Myocyte (in vitro differentiated cells): Measurements from ENCODE around the gene INPP5D. TPM values are rescaled to one million over a fixed set of nuclear protein-coding genes. Genes with fewer than 3 reads are reported as not detected.
"Not testable (repeated sequence)": the region's sequence is repeated elsewhere in the genome, so short reads cannot be mapped to it uniquely, and the experiment has no call there.

Experiments
- DNase-seq: peaks from one replicate; pipeline ENCODE4 v3.0.0-alpha.2; 2012; ENCODE audit warnings: low read depth
- total RNA-seq: library from RNA; depleted of rRNA; stranded (reverse); fragments of >200 nt; gene quantifications from 2 replicates; pipeline ENCODE4 v1.2.3, GENCODE V29; 2014

Gene INPP5D
- total RNA-seq, 1 donor from 2014 or later: 1.1 TPM

DNA sequence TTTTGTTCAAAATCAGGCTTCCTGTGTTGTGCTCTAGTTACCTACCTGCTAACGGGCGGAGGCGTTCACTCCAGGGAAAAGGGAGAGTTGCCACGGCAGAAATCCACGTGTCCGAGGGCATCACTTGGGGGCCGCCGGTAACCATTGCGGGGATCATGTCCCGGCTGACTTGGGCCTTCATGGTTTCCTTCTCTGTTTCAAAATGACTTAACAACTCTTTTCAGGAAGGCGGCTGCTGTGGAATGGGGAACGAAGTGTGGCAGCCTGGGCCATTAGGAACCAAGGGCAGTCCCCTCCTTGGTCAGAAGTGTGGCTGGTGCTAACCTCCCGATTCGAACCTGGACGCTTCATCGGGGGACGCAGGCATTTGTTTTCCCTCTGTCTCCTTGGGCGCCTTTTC is 56.8 kb downstream of the INPP5D start:
- DNase-seq: no peak

DNA sequence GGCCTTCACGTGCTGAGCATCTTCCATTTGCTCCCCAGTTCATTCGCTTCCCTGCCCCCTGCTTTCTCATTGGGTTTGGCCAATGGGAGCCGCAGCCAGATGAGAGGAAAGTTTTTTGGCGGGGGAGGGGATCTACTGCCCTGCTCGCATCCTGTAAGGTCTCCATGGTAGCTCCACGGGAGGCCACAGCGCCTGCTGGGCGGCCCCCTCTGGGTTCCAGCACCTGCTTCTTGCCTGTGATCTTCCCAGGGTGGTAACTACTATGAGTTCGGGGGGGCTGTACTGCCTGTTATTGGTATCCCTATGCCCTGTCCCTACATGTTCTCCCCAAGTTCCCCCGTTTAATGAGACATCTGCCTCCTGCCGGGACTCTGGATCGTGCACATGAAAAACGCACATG is 57.2 kb downstream of the INPP5D start:
- DNase-seq: no peak

DNA sequence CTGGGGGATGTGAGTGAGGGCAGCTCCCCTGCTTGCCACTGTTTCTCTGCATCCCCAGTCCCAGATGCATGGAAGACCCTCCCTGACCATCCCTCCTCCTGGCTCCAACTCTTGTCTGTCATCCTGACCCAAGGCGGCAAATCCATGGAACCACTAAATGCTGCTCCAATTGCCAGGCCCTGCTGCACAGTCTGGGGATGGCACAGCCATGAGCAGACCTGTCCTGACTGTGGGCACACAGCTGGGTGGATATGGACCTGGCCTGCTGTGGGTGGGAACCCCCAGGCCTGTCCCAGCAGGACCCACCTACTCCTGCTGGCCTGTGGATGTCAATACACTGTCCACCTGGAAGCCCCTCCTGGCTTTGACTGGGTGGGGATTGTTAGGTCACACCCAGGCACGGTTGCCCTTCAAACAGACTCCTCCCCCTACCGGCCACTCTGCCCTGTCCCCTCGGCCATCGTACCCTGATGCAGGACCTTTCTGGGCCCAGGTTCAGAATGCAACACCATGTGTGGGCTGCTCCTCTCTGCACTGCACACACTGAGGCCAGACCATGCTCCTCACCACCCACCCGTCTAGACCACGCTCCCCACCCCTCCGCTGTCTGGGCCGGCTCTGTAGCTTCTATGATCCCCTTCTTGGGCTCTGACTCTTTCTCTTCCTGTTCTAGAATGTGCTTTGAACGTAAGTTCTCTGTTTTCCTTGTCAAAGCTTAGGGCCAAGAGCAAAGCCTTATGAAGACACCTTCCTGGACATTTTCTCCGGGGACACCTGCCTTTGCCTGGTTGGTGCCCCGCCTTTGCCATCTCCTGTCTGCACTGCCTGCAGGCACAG is 57.9 kb downstream of the INPP5D start:
- no peak for DNase-seq

DNA sequence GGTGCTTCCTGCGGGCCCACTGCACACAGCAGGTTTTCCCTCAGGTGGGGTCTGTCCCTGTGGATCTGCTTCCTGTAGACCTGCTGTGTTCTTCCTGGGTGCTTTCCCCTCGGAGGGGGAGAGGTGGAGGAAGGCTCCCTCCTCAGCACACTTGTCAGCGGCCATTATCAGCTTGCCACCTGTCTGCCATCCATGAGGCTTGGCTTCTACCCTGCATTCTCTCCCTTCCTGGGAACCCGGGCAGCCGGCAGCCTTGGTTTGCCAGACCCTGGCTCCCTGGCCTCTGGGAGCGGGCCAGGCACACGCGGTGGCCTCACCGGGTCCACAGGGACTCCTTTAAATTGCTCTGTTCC is 58.5 kb downstream of the INPP5D start:
- DNase-seq: peak; percentile 51

DNA sequence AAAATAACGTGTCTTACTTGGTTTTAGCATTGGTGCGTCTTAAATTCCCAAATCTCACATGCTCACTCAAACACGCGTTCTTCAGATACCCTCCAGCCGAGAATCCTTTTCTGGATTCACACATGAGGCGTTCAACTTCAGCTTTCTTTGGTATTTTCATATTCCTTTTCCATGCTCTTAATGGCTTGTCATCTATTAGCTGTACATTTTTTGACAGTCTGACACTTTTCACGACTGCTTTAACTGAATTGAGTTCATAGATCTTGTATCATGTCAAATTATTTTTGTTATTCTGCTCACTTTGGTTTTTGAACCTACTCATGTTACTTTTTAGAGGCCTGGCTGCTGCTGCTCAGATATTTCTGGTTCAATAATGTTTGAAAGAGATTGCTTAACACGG is 59.0 kb downstream of the INPP5D start:
- DNase-seq: no peak

DNA sequence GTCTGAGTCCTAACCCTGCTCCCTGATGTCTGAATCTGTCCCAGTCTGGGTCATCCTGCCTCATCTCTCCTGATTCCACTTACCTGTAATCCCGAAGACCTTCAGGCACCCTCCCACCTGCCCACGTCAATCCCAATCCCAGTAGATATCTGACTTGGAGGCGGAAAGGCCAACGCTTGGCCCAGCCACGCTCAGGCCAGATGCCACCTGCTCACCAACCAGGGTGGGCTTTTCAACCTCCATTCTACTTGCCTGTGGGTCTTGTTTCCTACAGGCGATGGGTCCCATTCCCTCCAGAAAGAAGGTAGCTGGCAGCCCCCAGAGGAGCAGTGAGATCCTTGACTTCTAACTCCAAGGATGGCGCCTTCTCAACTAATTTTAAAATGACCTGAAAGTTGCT is 59.7 kb downstream of the INPP5D start:
- no peak for DNase-seq

DNA sequence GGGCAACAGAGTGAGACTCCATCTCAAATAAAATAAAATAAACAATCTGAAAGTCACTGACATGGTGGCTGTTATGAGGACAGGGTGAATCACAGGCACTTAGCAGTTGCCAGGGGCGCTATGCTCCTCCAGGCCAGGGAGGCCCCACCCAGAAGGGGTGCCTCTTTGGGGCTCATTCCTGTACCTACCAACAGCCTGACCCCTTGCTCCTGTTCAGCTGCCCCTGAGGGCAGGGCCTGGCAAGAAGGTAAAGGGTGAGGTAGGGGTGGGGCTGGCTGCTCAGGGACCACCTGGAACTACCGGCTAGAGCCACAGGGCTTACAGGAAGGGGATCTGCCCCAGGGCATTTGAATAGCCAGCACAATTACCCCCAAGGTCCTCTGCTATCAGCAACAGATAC is 60.3 kb downstream of the INPP5D start:
- DNase-seq: no peak

DNA sequence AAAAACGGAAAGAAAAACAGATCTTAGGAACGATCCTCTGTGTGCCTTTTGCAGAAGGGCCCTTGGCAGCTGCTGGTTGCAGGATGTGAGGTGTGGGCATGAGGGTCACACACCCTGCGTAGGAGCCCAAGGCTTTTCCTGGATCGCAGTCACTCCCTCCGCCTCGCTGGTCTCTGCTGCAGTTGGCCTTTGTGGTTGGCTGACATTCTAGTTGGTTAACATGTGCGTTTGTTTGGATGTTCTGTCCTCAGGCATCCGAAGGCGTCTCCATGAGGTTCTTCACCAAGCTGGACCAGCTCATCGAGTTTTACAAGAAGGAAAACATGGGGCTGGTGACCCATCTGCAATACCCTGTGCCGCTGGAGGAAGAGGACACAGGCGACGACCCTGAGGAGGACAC is 61.7 kb downstream of the INPP5D start:
- peak; percentile 66 for DNase-seq

DNA sequence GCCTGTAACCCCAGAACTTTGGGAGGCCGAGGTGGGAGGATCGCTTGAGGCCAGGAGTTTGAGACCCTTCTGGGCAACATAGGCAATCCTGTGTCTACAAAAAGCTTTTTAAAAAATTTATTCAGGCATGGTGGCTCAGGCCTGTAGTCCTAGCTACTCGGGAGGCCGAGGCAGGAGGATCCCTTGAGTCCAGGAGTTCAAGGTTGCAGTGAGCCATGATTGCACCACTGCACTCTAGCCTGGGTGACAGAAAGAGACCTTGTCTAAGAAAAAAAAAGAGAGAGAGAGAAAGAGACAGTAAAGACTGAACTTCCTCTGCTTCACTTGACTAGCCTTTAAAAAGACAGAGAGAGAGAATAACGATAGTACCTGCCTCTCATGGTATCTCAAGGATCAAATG is 62.4 kb downstream of the INPP5D start:
- no peak for DNase-seq

DNA sequence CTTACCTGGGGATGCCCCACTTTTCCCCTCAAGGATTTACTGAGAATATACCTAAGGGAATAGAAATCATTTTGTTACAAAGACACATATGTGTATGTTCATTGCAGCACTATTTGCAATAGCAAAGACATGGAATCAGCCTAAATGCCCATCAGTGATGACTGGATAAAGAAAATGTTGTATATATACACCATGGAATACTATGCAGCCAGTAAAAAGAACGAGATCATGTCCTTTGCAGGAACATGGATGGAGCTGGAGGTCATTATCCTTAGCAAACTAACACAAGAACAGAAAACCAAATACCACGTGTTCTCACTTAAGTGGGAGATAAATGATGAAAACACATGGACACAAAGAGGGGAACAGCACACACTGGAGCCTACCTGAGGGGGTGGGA is 63.4 kb downstream of the INPP5D start:
- not testable (repeated sequence) for DNase-seq

DNA sequence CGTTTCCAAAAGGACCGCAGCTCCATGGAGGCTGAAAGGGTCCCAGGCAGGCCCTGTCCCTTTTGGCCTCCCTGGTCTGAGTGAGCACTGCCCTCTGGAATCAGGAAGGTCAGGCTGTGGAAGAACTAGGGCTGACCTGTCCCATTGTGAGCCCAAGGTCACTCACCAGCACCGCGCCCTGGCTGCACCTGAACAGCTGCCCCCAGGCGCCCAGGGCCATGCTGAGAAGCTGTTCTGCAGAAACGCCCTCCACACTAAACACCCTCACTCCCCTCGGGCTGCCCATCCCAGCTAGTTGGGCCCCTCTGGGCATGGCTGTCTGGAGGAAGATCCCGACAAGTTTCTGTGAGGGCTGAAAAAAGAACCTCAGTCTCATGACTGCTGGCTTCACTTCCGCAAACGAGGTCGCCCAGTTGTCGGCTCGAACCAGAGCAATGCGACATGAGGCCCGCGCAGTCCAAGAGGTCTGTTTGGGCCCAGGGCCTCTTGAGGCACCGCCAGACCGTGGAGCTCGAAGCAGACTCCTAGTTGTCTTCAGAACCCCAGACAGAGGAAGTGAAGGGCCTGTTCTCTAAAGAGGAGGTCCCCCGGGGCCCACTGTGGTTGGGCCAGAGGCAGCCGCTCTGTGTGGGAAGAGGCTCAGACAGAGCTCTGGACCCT is 64.4 kb downstream of the INPP5D start:
- DNase-seq: no peak

DNA sequence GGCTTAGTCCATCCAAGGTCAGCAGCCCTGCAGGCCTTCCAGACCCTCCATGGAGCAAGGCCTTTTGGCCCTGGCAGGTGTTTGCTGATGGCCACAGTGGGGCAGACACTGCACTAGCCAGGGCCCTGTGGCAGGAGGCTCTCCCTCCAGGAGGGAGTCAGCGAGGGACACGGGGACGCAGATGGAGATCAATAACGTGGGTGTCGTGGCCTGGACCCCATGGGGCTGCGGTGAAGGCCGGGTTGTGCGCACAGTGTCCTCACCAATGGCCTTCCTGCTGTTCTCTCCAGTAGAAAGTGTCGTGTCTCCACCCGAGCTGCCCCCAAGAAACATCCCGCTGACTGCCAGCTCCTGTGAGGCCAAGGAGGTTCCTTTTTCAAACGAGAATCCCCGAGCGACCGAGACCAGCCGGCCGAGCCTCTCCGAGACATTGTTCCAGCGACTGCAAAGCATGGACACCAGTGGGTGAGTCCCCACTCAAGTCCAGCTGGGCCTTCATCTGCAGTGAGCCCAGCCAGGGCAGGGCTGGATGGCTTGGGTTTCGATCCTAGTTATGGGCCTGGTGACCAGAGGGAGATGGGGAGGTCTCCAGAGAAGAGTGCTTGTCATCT is 65.4 kb downstream of the INPP5D start:
- no peak for DNase-seq

DNA sequence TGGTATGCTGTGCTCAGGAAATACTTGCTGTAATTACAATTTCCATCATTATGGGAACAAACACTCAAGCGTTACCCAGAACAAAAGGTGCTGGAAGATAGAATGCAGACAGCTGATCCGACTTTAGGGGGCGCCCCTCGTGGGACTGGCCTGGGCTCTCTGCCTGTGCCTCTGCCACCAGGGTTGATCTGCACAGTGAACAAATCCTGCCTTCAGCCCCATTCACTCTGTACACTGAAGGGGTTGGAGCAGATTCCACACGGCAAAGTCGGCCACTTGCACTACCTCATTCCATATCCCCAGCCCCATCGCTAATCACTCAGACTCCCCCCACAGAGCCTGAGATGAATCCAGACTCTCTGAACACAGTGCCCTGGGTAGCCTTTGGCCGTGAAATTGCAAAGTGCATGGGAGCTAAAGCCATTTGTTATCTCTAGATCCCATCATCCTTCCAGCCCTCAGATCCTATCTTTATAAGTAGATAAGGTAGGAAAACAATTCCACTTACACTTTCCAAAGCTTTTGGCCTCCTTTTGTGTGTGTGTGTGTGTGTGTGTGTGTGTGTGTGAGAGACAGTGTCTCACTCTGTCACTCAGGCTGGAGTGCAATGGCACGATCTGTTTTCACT is 69.3 kb downstream of the INPP5D start:
- DNase-seq: no peak

DNA sequence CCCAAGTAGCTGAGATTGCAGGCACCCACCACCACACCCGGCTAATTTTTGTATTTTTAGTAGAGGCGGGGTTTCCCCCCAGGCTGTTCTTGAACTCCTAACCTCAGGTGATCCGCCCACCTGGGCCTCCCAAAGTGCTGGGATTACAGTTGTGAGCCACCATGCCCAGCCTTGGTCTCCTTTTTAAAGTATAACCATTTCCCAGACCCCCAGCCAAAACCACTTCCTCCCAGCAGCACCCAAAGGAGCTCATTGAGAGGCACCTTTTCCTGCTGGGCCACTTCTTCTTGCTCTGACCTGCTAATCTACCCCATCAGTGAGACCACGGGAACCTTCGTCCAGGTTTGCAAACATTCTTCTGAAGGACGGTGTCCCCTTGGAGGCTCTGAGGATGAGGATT is 69.9 kb downstream of the INPP5D start:
- DNase-seq: no peak

DNA sequence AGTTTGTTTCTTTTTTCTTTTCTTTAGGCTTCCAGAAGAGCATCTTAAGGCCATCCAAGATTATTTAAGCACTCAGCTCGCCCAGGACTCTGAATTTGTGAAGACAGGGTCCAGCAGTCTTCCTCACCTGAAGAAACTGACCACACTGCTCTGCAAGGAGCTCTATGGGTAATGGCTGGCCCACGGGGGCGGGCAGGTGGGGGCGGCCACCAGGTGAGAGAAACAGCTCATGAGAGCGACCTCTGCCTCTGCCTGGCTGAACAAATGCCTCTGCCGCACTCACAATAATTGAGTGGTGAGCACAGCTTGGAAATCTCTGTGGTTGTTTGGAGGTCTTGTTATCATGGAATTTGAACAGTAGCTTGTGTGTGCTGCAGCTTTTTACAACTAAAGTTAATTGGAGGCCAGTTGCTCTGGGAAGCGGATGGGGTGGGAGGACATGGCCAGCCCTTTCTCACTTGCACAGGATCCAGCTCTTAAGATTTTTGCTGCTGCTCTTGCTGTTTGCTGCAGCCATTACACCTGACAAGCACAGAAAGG is 70.4 kb downstream of the INPP5D start:
- DNase-seq: no peak

DNA sequence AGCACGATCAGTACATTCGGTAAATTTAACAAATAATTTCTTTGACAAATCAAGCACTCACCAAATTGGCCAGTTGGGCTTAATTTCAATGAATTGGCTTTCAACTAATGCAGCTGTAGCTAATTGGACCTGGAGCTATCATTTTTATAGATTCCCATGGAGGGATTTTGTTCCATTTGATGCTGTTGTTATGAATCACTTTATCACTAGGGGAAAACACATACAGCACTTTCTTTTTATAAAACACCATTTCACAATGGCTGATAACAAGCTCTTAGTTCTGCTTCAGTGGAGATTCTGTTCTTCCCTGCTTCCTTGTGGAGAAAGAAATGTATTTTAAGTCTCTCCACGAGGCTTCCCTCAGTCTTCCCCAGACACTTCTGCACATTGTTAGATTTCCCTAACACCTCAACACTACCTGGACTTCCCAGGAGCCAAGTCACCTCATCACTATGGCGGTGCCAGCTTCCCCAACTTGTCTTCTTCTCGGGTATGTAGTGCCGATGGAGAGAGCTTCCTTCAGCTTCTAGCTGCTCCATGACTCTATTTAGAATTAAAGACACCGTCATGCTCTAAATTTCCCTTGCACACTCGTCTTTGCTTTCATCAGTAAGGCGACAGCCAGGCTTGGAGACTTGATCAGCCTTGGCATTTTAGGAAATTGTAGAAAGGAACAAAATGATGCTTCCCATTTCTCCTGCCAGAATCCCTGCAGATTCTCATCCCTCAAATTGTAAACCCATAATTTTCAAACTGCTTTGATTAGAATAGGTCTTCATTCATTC is 72.0 kb downstream of the INPP5D start:
- DNase-seq: no peak

DNA sequence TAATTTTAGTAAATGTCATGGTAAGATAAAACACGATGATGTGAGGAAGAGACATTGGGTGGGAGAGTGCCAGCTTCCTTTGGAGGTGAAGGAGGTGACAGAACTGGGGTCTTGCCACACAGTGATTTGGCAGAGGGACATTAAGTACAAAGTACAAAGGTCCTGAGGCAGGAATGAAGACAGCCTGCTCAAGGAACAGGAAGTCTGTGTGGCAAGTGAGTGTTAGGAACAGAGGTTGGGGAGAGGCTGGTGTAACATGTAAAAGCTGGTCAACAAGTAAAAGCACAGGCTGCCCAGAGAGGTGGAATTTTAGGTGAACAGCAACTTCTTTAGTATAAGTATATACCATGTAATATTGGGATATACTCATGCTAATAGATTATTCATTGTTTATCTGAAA is 73.1 kb downstream of the INPP5D start:
- DNase-seq: no peak

DNA sequence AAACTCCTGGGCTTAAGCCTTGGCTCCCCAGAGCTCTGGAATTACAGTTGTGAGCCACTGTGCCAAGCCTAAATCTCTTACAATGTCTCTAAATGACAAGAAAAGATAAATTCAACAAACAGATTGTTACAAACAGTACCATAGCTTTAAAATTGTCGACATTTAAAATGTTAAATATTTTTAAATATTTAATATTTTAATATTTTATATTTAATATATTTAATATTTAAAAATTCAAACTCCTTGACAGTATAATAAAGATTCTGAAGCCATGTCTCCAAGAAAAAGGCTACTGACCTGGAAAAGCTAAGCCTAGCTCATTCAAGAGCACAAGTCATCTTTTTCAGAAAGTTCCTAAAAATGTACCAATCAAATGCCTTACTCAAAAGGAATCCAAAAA is 75.3 kb downstream of the INPP5D start:
- DNase-seq: no peak

DNA sequence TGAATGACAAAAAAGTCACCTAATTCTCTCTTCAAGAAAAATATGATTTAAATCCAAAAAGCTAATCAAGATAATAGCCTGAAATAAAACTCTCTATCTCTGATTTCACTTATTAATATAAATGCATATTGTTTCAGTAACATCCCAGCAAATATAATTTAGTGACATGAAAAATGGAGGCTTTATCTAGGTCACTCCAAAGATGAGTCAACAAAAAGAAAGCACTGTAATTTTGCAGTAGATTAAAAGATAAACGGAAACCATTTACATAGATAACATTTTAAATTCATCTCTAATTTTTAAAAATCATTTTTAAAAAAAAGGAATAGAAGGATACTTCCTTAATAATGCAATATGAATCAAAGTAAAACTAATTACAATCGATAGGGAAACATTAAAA is 76.9 kb downstream of the INPP5D start:
- no peak for DNase-seq

DNA sequence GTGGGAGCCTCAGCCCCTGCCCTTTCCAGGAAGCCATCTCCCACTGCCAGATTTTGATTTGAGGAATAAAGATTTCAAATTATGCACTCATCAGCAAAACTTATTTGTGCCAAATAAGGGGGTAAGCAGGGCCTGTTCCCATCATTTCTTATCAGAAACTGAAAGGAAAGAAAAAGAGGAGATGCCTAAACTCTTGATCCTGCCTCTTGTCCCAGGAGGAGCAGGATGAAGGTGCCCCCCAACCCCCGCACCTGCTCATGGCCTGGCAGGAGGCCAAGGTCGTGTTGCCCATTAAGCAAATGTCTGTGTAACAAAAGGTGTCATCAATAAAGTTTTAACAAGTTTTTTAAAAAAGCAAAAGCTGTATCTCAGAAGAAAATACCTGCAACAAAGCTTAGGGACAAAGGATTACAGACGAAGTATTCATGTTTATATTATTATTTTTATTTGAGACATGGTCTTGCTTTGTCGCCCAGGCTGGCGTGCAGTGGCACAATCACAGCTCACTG is 80.0 kb downstream of the INPP5D start:
- DNase-seq: no peak

DNA sequence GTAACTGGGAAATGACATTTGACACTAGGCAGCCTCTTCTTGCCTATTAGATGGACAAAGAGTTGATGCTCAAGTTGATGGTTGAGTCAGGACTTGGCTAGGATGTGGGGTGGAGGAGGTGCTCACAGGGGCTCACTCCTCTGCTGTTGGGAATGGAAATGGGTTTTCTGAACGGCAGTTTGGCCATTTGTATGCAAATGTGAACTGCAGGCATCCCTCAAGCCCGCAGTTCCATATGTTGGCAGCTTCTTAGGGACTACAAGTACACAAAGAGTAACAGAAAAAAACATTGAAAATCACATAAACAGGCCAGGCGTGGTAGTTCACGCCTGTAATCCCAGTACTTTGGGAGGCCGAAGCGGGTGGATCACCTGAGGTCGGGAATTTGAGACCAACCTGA is 80.8 kb downstream of the INPP5D start:
- DNase-seq: no peak
